Esophagus muscularis mucosa (tissue), 4 donors: ENCODE data around the gene LTF.

ENCODE experiments used
- EP300 ChIP-seq: sonication (generic); formaldehyde crosslinking; IDR thresholded peaks from one replicate; pipeline ENCODE4 v1.6.1; 2017; ENCODE audit warnings: antibody characterized with exemption
- POLR2A ChIP-seq: fragments of 450-650 bp; IDR thresholded peaks from one replicate; pipeline ENCODE4 v1.6.1; 2017; ENCODE audit warnings: antibody characterized with exemption, moderate library complexity, mild to moderate bottlenecking, low read depth
- TF ChIP-seq, protein P1 (sequence below), 3 experiments: fragments of 200-600 bp in 2 of 3; fragments of 450-650 bp in 1 of 3; sonication (generic) in 2 of 3; IDR thresholded peaks; one replicate each; pipeline ENCODE4 v1.5.1; 2017 to 2019; ENCODE audit warnings: antibody characterized with exemption in 3 of 3, mild to moderate bottlenecking in 2 of 3, moderate library complexity in 1 of 3

DNA sequence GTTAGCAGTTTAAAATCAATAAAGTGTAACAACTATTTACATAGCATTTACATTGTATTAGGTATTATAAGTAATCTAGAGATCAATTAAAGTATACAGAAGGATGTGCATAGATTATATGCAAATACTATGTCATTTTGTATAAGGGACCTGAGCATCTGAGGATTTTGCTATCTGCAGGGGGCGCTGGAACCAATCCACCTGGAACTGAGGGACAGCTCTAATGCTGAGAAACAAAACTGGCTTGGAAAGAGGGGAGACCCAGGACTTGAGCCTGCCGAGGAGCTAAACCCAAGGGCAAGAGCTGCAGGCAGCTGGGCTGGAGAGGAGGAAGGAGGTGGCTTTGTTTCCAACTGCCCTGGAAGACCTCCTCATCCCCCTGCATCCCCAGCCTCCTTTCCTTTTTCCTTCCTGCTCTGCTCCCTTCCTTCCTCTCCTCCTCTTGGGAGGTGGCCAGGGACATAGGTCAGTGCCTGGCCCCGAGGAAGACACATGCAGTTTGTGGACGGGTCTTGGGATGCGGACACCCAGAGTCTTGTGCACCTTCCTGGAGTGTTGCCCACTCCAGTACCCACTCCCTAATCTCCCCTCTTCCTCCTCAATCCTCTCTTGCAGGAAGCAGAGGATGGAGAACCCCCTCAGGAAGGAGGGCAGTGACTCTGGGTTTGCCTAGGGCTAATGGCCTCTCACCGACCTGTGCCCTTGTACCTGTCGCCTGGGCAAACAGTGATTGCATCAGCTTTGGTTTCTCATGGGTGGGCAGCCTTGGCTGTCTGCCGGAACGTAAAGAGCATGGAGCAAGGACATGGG, 32.2 kb upstream of the LTF start:
- TF ChIP-seq, protein P1, sequence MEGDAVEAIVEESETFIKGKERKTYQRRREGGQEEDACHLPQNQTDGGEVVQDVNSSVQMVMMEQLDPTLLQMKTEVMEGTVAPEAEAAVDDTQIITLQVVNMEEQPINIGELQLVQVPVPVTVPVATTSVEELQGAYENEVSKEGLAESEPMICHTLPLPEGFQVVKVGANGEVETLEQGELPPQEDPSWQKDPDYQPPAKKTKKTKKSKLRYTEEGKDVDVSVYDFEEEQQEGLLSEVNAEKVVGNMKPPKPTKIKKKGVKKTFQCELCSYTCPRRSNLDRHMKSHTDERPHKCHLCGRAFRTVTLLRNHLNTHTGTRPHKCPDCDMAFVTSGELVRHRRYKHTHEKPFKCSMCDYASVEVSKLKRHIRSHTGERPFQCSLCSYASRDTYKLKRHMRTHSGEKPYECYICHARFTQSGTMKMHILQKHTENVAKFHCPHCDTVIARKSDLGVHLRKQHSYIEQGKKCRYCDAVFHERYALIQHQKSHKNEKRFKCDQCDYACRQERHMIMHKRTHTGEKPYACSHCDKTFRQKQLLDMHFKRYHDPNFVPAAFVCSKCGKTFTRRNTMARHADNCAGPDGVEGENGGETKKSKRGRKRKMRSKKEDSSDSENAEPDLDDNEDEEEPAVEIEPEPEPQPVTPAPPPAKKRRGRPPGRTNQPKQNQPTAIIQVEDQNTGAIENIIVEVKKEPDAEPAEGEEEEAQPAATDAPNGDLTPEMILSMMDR (IDR thresholded peaks at IDR 0.05) = peak in 1 of 3 experiments; percentile 4
- TF ChIP-seq EP300 (no peak), POLR2A (no peak)
